ENCODE results near the gene SUFU.

The SUFU gene

DNA sequence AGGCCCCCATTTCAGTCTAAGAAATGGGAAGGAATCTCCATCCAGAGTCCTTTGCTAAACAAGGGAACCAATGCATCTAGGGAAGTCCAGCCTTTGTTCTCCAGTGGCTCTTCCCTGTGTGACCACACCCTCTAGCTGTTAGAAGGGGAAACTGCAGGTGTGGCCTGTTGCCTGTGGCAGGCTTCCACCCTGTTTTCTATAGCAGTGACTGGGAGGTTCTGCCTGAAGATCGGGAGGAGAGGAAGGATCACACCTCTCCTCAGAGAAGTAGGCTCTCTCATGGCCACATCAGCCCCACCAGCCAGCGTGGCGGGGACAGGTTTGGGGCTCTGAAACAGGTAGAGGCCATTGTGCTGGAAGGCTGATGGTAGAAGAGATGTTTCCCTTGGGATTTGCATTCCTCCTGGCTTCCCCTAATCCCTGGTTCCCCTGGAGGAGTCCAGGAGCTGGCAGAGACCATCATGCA, 92.8 kb downstream of the SUFU start:
- DNase-seq (ENCODE audit: low read depth in 2 of 2) = no peak

DNA sequence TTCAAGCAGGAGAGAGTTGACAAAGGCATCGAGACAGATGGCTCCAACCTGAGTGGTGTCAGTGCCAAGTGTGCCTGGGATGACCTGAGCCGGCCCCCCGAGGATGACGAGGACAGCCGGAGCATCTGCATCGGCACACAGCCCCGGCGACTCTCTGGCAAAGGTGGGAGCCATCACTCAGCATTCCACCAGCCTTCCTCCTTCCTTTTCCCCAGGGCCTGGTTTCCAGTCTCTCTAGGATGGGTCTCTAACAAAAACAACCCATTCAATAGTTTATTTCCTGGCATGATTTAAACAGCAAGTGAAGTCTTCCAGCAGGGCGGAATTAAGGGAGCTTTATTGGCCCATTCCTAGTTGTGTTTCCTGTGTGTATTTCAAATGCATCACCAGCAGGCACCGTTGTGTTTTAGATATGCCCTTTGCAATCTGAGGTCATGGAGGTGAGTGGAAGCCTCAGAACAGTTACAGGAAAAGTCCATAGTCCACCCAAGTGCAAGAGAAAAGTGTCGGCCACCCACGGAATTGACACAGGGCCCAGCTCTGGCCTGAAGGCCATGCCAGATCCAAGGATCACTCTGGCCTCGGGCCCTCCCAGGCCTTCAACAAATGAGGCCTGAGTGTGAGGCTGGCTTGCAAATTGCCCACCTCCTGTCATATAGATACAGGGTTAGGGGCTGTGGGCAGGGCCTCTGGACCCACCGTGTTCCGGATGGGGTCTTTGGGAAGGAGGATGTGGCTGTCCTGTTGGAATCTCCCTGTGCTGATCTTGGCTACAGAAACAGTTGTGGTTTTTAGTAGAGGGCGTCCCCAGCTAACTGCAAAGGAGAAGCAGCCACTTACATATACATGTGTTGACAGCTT, 93.6 kb downstream of the SUFU start:
- no peak for DNase-seq (ENCODE audit: low read depth in 2 of 2)

DNA sequence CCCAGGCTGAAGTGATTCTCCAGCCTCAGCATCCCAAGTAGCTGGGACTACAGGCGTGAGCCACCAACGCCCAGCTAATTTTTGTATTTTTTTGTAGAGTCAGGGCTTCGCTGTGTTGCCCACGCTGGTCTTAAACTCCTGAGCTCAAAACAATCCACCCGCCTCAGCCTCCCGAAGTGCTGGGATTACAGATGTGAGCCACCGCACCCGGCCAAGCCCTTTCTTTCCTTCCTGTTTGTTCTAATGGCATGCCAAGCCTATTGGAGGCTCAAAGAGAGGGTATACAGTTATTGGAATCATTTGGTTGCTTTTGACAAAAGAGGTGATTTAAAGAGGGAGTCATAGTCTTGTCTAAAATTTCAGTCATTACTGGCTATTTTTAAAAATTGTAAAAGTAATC, 94.5 kb downstream of the SUFU start:
- no peak for DNase-seq (ENCODE audit: low read depth in 2 of 2)

DNA sequence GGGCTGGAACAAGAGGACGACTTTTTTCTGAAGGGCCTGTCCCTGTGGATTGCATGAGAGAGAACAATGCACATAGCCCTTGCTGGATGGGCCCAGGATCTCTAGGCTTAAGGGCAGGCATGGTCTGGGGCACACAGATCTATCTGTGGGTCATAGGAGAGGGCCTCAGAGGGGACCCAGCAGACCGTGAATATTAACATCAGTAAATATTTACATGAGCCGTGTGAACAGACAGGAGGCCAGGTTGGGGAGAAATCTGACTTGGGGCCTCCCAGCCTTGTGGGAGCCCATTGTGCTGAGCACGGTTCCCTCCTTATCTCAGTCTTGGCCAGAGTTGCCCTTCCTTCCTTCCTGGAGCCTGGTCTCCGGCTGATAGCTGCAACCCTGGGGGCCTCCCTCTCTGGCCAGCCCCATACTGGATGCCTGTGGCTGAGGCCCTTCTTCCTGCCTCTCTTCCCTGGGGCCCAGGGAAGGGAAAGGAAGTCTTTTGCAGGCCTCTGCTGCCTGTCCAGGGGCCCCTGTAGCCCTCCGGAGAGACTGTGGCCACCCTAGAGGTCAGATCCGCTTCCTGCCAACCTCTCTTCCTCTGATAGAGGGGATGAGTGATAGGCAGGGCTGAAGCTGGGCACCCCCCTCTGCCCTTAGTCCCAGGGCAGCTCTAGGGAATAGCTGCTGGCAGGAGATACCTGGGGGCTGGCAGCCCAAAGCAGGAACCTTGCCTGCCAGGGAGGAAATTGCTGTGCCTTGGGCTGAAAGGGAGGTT, 96.0 kb downstream of the SUFU start:
- DNase-seq (ENCODE audit: low read depth in 2 of 2) = no peak

DNA sequence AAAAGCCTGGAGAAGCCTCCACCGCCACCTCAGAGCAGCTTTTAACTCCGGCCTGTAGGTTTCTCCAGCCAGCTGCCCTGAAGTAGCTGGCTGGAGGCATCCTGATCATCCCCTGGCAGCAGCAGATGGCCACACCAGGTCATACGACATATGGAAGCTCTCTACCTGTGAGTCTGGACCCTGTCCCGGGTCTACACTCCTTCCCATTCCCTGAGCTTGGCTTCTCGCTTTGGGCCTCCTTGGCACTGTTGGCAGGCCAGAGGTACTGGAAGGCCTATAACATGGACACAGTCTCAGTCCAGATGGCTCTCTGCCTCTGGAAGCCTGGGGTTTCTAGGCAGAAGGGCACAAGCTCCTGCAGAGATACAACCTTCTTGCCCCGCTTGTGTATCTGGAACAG, 97.0 kb downstream of the SUFU start:
- no peak for DNase-seq (ENCODE audit: low read depth in 2 of 2)

DNA sequence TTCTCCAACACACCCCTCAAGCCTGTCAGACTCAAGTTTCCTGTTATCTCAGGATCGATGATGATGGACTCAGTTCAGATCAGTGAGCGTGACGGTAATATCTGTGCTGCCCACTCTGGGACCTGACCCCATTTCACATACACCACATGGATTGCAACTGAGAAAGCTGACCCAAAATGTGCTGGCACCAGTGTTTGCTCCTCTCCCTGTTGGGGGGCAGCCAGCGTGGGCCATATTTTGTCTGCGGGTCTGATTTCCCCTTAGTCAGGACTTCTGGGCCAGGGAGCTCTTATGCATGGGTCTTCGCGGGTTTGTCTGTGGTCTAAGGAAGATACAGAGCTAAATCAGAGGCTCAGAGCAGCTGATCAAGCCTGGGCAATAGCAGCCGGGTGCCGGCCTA, 97.9 kb downstream of the SUFU start:
- no peak for DNase-seq (ENCODE audit: low read depth in 2 of 2)

DNA sequence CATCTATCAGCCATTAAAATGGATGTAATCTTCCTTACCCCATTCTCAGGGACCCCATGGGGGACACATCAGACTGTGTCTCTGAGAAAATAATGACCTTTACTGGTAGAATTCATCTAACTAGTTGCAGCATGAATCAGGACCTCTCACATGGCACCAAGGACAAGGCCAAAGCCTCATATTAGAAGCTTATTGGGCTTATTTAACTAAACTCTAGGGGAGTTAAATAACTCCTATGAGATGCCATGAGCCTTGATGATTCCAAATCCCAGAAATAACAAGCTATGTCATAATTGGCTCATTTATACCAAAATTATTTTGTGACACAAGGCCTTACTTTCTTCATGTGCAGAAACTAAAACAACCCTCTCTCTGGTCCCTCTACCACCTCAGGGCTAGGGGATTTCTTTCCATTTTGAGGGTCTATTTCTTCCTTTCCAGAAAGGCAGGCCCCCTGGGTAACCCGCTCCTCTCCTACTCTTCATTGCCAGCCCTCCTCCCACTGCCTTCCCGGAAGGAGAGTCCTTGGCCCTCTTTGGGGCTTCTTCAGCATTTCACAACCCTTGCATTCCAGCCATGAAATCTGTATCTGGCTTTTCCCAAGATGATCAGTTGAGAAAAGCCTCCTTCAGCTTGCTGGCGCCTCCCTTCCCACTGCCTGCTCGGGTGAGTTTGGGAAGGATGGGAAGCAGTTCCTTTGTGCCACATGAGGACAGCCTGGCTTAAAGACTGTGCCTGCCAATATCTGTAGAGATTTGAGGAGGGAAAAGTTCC, 98.7 kb downstream of the SUFU start:
- no peak for DNase-seq (ENCODE audit: low read depth in 2 of 2)

DNA sequence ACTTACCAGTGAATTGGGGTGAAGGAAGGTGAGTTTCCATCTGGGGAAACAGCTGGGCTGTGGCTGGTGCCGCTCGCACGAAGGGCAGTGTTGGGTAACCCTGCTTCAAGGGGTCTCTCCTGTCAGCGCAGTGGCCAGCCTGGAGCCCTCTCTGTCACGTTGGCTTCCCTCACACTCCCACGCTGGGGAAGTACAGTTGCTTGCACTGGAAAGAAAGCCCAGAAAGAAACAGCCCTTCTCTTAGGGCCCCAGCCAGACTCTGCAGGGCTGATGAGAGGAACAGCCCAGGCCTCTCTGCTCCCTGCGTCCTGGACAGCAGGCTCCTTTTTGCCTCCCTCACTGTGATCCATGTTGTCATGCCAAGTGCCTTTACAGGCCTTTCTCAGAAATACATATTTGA, 100.2 kb downstream of the SUFU start:
- no peak for DNase-seq (ENCODE audit: low read depth in 2 of 2)

DNA sequence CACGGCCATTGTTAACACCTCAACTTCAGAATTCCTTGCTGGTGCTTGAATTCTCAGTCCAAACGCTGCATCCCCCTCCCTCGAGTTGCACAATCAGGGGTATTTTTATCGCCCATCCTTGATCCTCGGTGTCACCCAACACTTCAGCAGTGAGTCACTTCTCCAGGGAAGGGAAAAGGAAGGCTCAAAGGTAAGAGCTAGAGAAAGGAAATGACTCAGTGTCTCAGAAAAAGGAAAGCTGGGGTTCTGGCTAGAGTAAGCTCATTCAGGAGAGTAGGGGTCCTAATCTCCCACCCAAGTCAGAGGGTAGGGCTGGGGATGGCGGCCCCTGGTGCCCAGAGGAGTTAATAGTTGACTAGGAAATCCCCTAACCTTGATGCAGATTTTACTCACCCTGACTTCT, 100.7 kb downstream of the SUFU start:
- no peak for DNase-seq (ENCODE audit: low read depth in 2 of 2)

DNA sequence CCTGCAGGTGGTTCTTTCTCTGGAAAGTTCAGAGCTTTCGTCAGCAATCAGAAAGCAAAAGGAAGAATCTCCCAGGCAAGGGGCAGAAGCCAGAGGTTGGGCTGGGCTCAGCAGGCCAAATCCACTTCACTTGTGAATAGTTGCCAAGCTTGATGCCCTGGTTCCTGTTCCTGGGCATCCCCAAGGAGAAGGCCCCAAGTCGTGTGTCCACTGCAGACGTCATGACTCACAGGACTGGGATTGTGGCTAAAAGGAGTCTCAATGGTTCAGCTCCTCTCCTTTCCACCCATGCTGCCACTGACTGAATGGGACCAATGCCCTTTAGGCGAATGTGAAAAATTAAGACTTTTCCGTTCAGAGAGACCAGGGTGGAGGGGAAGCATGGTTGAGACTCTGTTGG, 101.9 kb downstream of the SUFU start:
- DNase-seq (ENCODE audit: low read depth in 2 of 2) = no peak

DNA sequence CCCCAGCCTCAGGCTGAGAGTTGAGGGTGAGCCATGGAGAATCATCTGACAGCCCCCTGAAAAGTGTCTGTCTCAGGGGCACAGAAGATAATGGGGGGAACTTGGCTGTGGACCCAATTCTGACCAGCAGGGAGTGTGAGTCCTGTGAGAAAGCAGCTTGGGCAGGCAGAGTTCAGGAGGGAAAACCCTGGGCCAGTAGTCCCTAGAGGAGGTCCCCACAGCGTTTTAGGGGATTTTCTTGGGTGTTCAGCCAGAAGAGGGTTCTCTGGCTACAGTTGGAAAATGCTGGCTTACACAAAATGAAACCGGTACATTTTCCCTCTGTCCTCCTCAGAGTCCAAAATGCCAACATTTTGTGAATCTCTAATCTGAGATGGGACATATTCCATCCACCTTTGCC, 104.7 kb downstream of the SUFU start:
- no peak for DNase-seq (ENCODE audit: low read depth in 2 of 2)

DNA sequence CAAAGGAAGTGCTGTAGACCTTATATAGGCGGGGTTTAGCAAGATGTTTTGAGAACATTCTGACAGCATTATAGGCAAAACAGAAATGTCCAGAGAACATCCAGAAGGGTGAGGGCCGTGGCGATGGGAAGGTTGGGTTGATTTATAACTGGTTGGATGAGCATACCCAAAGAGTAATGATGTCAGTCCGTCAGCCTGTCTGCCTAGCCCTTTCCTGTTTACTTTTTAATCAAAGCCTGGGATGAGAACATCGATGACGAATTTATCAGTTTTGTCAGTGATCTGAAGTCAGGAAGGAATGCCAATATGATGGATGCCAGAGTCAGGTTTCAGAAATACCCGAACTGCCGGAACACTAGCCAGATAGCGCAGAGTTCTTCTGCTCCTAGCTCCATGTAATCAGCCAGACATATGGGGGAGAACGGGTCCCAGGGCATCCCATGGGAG, 106.7 kb downstream of the SUFU start:
- no peak for DNase-seq (ENCODE audit: low read depth in 2 of 2)

DNA sequence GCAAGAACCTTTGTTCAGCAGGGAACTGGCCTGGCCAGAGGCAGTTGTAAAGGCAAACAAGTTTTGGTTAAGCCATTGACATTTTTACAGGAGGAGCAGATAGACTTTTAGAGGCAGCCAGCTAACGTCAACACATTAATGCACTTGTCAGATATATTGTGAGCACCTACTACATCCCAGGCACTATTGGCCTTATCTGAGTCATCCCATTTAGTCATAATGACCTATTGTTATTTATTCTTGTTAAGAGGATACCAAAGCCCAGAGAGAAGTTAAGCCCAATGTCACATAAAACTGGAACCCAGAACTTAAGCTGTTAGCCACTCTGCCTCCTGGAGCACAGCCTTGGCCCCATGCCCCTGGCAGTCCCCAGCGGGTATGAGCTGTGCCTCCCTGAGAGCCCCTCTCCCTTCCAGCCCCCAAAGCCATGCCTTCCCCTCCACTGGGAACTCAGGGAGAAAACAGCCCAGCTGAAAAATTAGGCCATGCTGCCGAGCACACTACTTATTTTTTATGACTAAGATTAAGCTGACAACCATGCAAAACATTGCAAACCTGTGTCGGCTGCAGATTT, 107.8 kb downstream of the SUFU start:
- DNase-seq (ENCODE audit: low read depth in 2 of 2) = no peak

DNA sequence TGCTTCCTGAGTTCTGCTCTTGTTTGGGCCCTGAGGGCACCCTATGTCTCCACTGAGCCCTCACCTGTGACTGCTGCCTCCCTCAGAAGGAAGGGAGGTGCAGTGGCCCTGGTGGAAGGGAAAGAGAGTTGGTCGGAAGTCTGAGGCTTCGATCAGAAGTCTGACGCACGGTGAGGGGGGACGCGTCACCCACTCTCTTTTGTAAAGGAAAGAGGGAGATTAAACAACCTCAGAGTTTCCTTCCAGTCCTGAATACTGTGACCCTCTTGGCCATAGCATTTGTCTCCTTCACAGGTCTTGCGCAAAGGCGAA, 109.1 kb downstream of the SUFU start:
- DNase-seq (ENCODE audit: low read depth in 2 of 2) = peak; percentile 8 to 21

DNA sequence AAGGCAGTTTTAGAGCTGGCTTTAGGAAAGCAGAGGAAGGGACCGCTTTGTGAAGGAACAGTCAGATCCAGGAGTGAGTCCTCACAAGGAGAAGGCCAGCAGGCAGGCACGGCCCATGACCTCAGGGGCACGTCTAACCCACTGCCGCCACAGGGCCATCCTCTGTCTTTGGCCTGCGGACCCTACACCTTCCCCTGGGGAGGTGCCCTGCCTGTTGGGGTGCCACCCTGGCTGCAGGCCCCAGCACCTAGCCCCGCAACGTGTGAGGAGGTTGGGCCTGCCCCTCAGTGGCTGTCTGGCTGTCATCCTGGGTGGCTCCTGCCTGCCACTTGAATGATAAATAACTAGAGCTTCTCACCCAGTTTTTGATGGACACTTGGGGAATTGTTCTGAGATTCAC, 109.5 kb downstream of the SUFU start:
- no peak for DNase-seq (ENCODE audit: low read depth in 2 of 2)

DNA sequence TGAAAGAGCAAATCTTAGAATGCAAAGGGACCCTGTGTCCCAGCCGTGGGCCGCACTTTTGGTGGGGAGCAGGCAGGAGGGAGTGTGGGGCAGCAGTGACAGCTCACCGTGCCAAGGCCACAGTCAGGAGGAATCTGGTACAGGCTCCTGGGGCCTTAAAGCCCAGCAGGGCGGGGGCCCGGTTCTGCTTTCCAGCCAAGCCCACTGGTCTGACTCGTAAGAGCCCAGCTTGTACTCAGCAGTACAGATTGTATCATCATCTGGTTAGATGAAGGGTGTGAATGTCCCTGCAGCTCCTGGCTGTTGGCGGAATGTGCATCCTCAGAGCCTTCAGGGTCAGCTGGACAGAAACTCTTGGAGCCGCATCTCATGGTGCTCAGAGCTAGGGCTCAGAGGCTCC, 110.0 kb downstream of the SUFU start:
- DNase-seq (ENCODE audit: low read depth in 2 of 2) = no peak

DNA sequence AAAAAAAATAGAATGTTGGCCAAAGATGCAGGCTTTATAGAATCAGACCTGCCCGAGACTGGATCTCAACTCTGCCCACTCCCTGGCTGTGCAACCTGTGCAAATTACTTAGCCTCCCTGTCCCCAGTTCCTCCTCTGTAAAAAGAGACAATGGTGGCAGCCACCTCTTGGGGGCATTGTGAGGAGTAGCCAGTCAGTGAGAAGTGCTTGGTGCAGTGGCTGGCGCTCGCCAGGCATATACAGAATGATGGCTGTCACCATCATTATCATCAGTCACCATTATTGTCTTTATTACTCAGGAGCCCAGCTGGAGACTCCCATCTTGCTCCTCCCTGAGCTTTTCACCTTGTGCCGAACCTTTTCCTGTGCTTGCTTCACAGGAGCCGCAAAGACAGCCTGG, 111.1 kb downstream of the SUFU start:
- no peak for DNase-seq (ENCODE audit: low read depth in 2 of 2)

DNA sequence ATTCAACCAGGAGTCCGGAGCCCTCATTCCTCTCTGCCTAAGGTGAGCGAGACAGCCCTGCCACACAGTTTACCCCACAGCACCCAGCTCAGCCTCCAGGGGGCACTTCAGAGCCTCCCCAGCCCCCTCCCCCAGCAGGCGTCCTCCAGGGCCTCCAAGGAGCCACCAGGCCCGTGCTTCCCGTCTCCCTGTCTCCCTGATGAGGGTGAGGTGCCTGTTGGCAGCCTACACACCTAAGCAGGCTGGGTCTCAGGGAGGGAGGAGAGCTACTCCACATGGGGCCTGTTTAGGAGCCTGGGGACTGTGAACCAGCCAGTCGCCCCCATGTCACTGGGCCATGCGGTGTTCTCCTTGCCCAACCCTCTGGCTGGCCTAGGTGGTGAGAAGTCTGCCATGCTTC, 111.6 kb downstream of the SUFU start:
- DNase-seq (ENCODE audit: low read depth in 2 of 2) = no peak

DNA sequence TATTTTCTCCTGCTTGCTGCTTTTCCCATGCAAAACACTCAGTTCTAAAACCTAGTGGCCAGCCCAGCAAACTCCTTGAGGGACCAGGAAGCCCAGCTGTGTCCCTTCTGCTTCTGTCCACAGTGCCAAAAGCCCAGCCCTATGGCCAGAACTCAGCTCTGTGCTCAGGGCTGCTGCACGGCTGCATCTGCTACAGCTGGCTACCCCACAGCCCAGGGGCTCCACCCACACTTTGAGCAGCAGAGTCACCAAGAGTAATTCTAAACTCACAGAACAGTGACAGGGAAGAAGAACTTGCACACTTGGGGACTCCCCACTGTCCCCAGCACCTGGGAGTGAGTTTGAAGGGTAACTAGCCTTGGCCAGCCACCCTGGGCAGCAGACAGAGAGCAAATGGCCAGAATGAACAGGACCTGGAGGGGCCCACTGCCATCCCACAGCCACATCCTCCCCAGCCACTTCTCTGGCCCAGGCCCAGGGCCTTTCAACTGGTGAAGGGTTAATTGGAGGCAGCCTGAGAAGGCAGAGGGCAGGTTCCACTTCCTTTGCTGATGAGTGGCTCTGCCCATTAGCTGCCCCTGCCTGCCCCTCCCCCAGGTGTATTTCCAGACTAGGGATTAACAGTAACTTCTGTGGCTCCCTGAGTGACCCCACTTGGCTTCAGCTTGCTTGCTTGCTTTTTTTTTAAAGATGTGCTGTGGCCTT, 112.4 kb downstream of the SUFU start:
- no peak for DNase-seq (ENCODE audit: low read depth in 2 of 2)

DNA sequence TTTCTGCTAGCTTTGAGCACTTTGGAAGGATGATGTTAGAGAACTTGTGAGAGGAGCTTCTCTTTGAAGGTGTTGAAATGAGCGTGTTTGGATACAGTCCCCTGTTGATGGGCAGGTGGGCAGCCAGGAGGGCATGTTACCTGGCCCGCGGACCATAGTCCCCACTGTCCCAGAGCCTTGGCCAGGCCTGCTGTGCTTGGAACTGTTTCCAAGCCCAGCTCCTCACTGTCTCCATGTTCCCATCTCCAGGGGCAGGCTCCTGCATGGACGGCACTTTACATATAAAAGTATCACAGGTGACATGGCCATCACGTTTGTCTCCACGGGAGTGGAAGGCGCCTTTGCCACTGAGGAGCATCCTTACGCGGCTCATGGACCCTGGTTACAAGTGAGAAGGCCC, 113.3 kb downstream of the SUFU start:
- DNase-seq (ENCODE audit: low read depth in 2 of 2) = no peak

DNA sequence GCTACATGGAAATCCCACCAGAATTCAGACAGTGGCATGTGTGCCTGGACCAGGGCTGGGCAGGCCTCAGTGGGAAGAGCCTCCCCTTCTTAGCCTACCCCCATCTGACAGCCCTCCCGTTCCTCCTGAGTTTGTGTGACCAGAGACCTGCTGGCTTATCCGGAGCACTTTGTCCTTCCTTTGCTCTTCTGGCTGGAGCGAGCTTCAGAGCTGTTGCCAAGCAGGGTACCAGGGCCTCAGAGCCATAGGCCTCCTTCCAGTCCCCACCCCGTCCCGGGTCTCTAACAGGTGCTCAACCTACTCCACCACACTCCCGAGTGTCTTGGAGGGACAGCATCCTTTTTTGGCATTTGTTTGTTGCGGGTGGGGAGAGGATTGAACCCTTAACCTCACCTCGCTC, 114.0 kb downstream of the SUFU start:
- DNase-seq (ENCODE audit: low read depth in 2 of 2) = no peak

Data from stimulated activated CD8-positive, alpha-beta memory T cell treated with anti-CD3 and anti-CD28 coated beads, Interleukin-15, amount 100 ng/mL, for 4 hours (primary cell).